SK-N-SH (cell line): ENCODE measurements around the gene FRYL. TPM values are rescaled to one million over a fixed set of nuclear protein-coding genes. Genes with fewer than 3 reads are reported as not detected.

Experiments used
- CTCF ChIA-PET: fragments of 300-600, 350-600 bp; formaldehyde crosslinking; extraction: SDS; loops from one replicate; lab custom pipeline; 2021; lab: Yijun Ruan, JAX
- POLR2A ChIA-PET: fragments of 350-600 bp; sonication (Branson Sonifier 250); formaldehyde crosslinking; extraction: SDS; loops from one replicate; lab custom pipeline; 2020; ENCODE audit warnings: antibody characterized with exemption, inconsistent platforms; lab: Yijun Ruan, JAX
- DNase-seq: peaks from one replicate; pipeline ENCODE4 v3.0.0; 2012
- H2AFZ ChIP-seq: fragments of 200-600 bp; sonication (generic); 2 replicates; pipeline ENCODE4 v1.8.1; 2016; ENCODE audit warnings: antibody characterized with exemption, mild to moderate bottlenecking, low read depth
- H3F3A ChIP-seq: fragments of 200-600 bp; sonication (generic); replicated peaks from 2 replicates; pipeline ENCODE3; 2016; ENCODE audit warnings: antibody characterized with exemption, mild to moderate bottlenecking; ENCODE audit not compliant: insufficient read depth
- H3K27ac ChIP-seq, 2 experiments: fragments of 200-500 bp in 1 of 2; fragments of 200-600 bp in 1 of 2; sonication (Bioruptor generic) in 1 of 2; sonication (generic), shearing (Covaris generic) in 1 of 2; 2 replicates each; pipeline versions ENCODE4 v1.5.1 to v1.6.1; 2014 to 2016; ENCODE audit warnings: low read depth in 2 of 2, inconsistent platforms in 1 of 2, low read length in 1 of 2, mild to moderate bottlenecking in 1 of 2, mixed read lengths in 1 of 2
- H3K27me3 ChIP-seq: fragments of 200-600 bp; sonication (generic), shearing (Covaris generic); 2 replicates; pipeline ENCODE4 v1.6.1; 2016; ENCODE audit warnings: mixed run types; ENCODE audit not compliant: insufficient read depth
- H3K36me3 ChIP-seq, 2 experiments: fragments of 200-500 bp in 1 of 2; fragments of 200-600 bp in 1 of 2; sonication (Bioruptor generic) in 1 of 2; sonication (generic) in 1 of 2; replicated peaks in 1 of 2; 2 replicates each; pipeline versions ENCODE3 to v1.5.1; 2014 to 2016; ENCODE audit warnings: low read length in 1 of 2, mild to moderate bottlenecking in 1 of 2; ENCODE audit not compliant: insufficient read depth in 2 of 2, control insufficient read depth in 1 of 2
- H3K4me1 ChIP-seq, 2 experiments: fragments of 200-500 bp in 1 of 2; fragments of 200-600 bp in 1 of 2; sonication (Bioruptor generic) in 1 of 2; sonication (generic), shearing (Covaris generic) in 1 of 2; 2 replicates each; pipeline versions ENCODE4 v1.5.1 to v1.6.1; 2014 to 2016; ENCODE audit warnings: low read depth in 1 of 2, low read length in 1 of 2, mixed run types in 1 of 2; ENCODE audit not compliant: insufficient read depth in 2 of 2, control insufficient read depth in 1 of 2
- H3K4me2 ChIP-seq: fragments of 200-600 bp; sonication (generic), shearing (Covaris generic); 2 replicates; pipeline ENCODE4 v1.6.1; 2017; ENCODE audit warnings: mixed run types
- H3K4me3 ChIP-seq, 2 experiments: fragments of 200-500 bp in 1 of 2; fragments of 200-600 bp in 1 of 2; sonication (Bioruptor generic) in 1 of 2; sonication (generic), shearing (Covaris generic) in 1 of 2; 2 replicates each; pipeline versions ENCODE4 v1.5.1 to v1.8.1; 2014 to 2016; ENCODE audit warnings: low read depth in 2 of 2, inconsistent platforms in 1 of 2, low read length in 1 of 2, mild to moderate bottlenecking in 1 of 2, mixed read lengths in 1 of 2, moderate library complexity in 1 of 2
- H3K79me2 ChIP-seq: fragments of 200-600 bp; sonication (generic); 2 replicates; pipeline ENCODE4 v1.8.1; 2017; ENCODE audit warnings: mild to moderate bottlenecking; ENCODE audit not compliant: insufficient read depth
- H3K9ac ChIP-seq: fragments of 200-600 bp; sonication (generic); 2 replicates; pipeline ENCODE4 v1.6.1; 2017; ENCODE audit warnings: mixed run types
- H3K9me2 ChIP-seq: fragments of 200-600 bp; sonication (generic); 2 replicates; pipeline ENCODE4 v1.6.1; 2017; ENCODE audit warnings: mixed run types
- H3K9me3 ChIP-seq: fragments of 200-600 bp; sonication (generic); 2 replicates; pipeline ENCODE4 v1.6.1; 2017; ENCODE audit warnings: mixed run types, mild to moderate bottlenecking, moderate library complexity
- H4K20me1 ChIP-seq: fragments of 200-600 bp; sonication (generic); 2 replicates; pipeline ENCODE4 v1.6.1; 2017; ENCODE audit warnings: mild to moderate bottlenecking, mixed run types; ENCODE audit not compliant: insufficient read depth
- CHD2 ChIP-seq: fragments of 150-350 bp; IDR thresholded peaks from 2 replicates; pipeline ENCODE4 v1.6.1; 2018; ENCODE audit warnings: low read length; ENCODE audit not compliant: partially characterized antibody
- CTCF ChIP-seq: fragments of 200-600 bp; sonication (generic); IDR thresholded peaks from 2 replicates; pipeline ENCODE4 v1.6.1; 2017; ENCODE audit warnings: antibody characterized with exemption, mild to moderate bottlenecking, moderate library complexity
- ELF1 ChIP-seq: IDR thresholded peaks from 2 replicates; pipeline ENCODE4 v1.4.0; 2012
- FOSL2 ChIP-seq: IDR thresholded peaks from 2 replicates; pipeline ENCODE4 v1.4.0; 2012; ENCODE audit warnings: low read depth, mild to moderate bottlenecking, moderate library complexity, borderline replicate concordance
- GABPA ChIP-seq: IDR thresholded peaks from 2 replicates; pipeline ENCODE4 v1.4.0; 2012; ENCODE audit warnings: low read depth, mild to moderate bottlenecking
- IRF3 ChIP-seq: fragments of 150-350 bp; IDR thresholded peaks from 2 replicates; pipeline ENCODE4 v1.6.1; 2016; ENCODE audit warnings: mild to moderate bottlenecking, low read depth, low read length
- NFIC ChIP-seq: IDR thresholded peaks from 2 replicates; pipeline ENCODE4 v1.4.0; 2012; ENCODE audit warnings: borderline replicate concordance
- RCOR1 ChIP-seq: fragments of 150-350 bp; IDR thresholded peaks from 2 replicates; pipeline ENCODE4 v1.6.1; 2017; ENCODE audit warnings: antibody characterized with exemption, low read length
- REST ChIP-seq: IDR thresholded peaks from 2 replicates; pipeline ENCODE4 v1.6.1; 2012; ENCODE audit warnings: mild to moderate bottlenecking, low read depth, low read length, moderate library complexity
- RFX5 ChIP-seq: IDR thresholded peaks from 2 replicates; pipeline ENCODE4 v1.6.1; 2012; ENCODE audit warnings: mild to moderate bottlenecking, improper control_type of control experiment, low read length
- SMC3 ChIP-seq: IDR thresholded peaks from 2 replicates; pipeline ENCODE4 v1.6.1; 2012; ENCODE audit warnings: low read depth, low read length, improper control_type of control experiment
- TAF1 ChIP-seq: IDR thresholded peaks from 2 replicates; pipeline ENCODE4 v1.6.1; 2012; ENCODE audit warnings: low read depth, mild to moderate bottlenecking, low read length, moderate library complexity, borderline replicate concordance
- TCF12 ChIP-seq: IDR thresholded peaks from 2 replicates; pipeline ENCODE4 v1.4.0; 2012
- USF2 ChIP-seq: fragments of 150-350 bp; IDR thresholded peaks from 2 replicates; pipeline ENCODE4 v1.6.1; 2017; ENCODE audit warnings: antibody characterized with exemption, low read length, low read depth, borderline replicate concordance
- YY1 ChIP-seq: IDR thresholded peaks from 2 replicates; pipeline ENCODE4 v1.4.0; 2012; ENCODE audit warnings: low read depth, mild to moderate bottlenecking
- WGBS: methylation state at CpG from one replicate; pipeline ENCODE4 v1.1.6; 2017; ENCODE audit warnings: low lambda C conversion rate; 5-methylcytosine and 5-hydroxymethylcytosine counted together
- polyA plus RNA-seq, 3 experiments: library from polyadenylated mRNA; depleted of rRNA; stranded (reverse); fragments of >200 nt; gene quantifications; 2 replicates each; pipeline ENCODE4 v1.2.3, GENCODE V29; 2012

FRYL gene
- polyA plus RNA-seq, 1 of the 3 experiments (the other 2 are of a cell fraction): 8.2 TPM

GRCh38 chr4:48687313-48688051, 92.6 kb downstream of the FRYL start:
- DNase-seq: peak; percentile 61
- H3F3A ChIP-seq: peaks cover 5% of the 10 kb centered on the region
- H3K36me3 ChIP-seq: peaks cover 0 to 3% of the 10 kb centered on the region in 2 experiments
- no peak overlapping the region for H3K4me2 ChIP-seq
- no peaks in the 10 kb centered on the region for H3K9me2 ChIP-seq
- WGBS: 76% methylated on average over 10 of the region's 10 CpGs
- ChIA-PET POLR2A (no interaction called here), CTCF (interaction anchor here (1.4 to 1.5 kb wide), 2 partner anchors 10 to 275 kb away, joined by 4 read pairs; no protein-coding TSS in a partner anchor)
- peaks cover 73% of the 10 kb centered on the region for H3K79me2 ChIP-seq
- H3K27ac ChIP-seq: no peak overlapping the region; a peak in 1 of 4 replicates
- H4K20me1 ChIP-seq: peaks cover 4% of the 10 kb centered on the region; the same call in 1 of the 2 replicates
- H3K4me1 ChIP-seq: peaks cover 5 to 10% of the 10 kb centered on the region in 2 experiments; a peak in 3 of 4 replicates
- no peak overlapping the region for H2AFZ ChIP-seq
- H3K4me3 ChIP-seq: no peak overlapping the region
- TF ChIP-seq TAF1: no peak
- TF ChIP-seq USF2: no peak
- TF ChIP-seq IRF3: no peak
- TF ChIP-seq REST: no peak
- no peak for TF ChIP-seq YY1
- no peak for TF ChIP-seq CHD2
- TF ChIP-seq RCOR1: no peak
- TF ChIP-seq RFX5: no peak
- no peak for TF ChIP-seq ELF1
- TF ChIP-seq GABPA: no peak
- TF ChIP-seq SMC3: no peak
- TF ChIP-seq TCF12: no peak
- TF ChIP-seq CTCF: no peak
- TF ChIP-seq FOSL2: no peak
- TF ChIP-seq NFIC: no peak
- H3K9ac ChIP-seq: no peak overlapping the region
- H3K9me3 ChIP-seq: no peaks in the 10 kb centered on the region
- H3K27me3 ChIP-seq: no peaks in the 10 kb centered on the region
